Fibroblast of skin of scalp (primary cell): ENCODE data around the gene COL6A1.
"Not testable (repeated sequence)": the region's sequence is repeated elsewhere in the genome, so short reads cannot be mapped to it uniquely, and the experiment has no call there.

Experiments
- DNase-seq: peaks from one replicate; pipeline ENCODE4 v3.0.0-alpha.2; 2013

Gene COL6A1

DNA sequence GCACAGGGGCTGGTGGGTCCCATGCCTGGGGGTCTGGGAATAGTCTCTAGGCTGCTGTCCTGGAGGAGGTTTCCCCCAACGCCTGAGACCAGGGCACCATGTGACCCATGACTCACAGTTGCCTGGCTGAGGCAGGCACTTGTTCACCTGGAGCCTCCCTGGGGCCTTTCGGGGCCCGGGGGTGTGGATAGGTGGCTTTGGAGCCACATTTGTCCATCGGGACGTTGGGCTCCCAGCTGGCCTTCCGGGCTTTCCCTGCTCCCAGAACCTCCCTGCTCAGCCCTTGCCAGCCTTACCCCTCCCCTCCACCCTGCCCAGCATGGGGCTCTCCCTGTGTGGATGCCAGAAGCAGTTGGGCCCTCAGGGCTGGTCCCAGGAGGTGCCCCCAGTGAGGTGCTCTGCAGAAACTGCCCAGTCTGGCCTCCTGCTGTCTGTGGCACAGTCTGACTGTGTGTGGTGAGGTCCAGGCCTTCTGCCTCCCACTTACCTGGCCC is 14.2 kb downstream of the COL6A1 start:
- peak; percentile 12 for DNase-seq

DNA sequence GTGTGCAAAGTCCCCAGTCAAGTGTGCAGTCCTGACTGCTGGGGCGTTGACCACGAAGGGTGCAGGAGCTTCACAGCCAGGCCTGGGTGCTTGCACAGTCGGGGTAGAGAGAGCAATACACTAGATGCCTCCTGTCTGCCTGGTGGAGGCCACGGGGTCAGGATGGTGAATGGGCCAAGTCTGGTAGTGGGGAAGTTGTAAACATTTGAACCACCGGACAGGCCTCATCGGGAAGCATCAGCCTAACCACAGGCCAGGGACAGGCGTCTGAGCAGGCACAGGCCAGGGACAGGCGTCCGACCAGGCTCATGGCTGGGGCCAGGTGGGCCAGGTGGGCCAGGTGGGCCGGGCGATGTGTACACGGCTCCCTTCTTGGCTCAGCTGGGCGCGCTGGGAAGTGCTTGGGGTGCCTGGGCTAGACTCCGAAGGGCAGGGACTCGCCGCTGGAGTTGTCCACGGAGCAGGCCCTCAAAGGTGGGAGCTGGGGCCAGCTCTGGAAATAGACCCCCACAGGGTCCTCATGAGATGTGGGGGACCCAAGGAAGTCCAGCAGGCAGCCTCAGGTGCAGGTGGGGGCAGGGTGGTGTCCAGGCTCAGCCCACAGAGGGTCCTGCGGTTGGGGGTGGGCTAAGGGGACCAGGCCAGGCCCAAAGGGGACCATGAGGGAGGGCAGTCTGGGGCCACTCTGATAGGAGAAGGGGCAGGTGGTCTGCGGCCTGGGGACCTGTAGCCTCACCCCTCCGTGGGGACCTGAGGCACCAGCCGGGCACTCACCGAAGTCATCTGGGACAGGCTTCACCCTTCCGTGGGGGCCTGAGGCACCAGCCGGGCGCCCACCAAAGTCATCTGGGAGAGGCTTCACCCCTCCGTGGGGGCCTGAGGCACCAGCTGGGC is 15.0 kb downstream of the COL6A1 start:
- DNase-seq, result no peak

DNA sequence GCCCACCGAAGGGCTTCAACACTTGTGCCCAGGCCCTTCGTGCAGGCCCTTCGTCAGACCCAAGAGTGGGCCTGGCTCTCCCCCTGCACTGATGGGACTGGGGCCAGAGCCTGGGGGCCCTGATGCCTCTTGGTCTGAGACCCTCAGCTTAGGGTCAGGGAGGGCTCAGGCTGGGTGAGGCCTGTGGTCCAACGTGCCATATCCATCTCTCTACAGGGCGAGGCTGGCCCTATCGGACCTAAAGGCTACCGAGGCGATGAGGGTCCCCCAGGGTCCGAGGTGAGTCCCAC is 15.6 kb downstream of the COL6A1 start:
- DNase-seq, result no peak

DNA sequence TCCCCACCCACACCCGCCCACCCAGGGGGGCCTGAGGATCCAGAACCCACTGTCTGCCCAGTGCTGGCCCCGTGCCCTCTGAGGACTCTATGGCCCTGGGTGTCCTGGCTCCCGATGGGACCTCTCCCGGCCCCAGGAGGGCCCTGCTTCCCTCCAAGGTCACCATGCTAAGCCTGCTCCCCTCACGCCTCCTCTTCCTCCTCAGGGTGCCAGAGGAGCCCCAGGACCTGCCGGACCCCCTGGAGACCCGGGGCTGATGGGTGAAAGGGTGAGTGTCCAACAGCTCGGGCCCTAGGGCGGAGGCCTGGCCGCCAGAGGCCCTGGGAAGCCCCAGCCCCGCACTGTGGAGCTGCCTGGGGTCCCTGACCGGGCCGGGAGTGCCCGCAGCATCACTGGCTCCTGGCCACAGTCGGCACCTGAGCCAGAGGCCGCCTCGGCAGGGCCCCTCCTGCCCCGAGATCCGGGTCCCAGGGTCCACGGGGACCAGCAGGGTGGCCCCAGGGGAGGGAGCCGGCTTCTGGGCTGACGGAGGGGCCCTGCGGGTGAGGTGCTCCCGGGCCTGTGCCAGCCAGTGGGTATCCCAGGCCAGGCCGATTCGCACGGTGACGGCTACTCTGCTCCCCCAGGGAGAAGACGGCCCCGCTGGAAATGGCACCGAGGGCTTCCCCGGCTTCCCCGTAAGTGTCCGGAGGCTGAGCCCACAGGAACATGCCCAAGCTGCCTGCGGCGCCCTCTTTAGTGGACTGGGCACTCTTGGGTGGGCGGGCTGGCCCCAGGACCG is 16.1 kb downstream of the COL6A1 start:
- DNase-seq, result no peak

DNA sequence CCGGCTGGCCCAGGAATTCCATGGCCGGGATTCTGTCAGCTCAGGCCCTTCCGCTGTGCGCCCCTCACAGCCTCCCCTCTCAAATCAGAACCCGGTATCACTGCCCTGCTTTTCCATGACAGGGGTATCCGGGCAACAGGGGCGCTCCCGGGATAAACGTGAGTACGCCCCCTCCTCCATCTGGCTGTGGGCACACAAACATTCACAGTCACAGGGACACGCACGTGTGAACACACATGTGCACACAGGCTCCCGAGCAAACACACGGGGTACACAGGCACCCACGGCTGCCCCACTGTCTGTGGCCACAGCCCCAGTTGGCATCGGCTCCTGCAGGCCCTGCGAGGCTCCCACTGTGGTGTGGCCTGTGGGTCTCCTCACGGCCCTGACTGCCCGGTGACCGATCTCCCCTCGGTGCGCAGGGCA is 16.7 kb downstream of the COL6A1 start:
- no peak for DNase-seq

DNA sequence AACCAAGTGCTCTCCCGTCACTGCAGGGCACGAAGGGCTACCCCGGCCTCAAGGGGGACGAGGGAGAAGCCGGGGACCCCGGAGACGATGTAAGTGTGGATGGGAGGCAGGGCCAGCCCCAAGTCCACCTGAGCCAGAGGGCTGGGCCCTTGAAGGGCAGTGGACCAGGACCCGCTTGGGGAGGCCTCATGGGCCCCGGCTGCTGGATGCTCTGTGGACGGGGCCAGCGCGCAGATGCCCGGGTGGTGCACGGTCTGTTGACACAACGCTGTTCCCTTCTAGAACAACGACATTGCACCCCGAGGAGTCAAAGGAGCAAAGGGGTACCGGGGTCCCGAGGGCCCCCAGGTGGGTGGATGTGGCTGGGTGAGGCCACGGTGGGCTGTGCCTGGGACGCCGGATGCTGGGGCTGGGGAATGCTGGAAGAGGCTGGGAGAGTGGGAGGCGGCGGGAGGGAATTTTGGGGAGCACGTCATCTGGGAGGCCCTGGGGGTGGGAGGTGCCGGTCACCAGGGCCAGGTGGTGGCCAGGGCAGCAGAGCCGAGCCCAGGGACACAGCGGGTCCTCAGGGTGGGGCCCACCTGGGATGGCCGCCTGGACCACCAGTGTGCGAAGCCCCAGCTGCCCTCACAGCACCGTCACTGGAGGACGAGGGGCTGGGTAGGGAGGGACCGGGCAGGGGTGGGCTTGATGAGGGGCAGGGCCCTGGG is 17.5 kb downstream of the COL6A1 start:
- no peak for DNase-seq

DNA sequence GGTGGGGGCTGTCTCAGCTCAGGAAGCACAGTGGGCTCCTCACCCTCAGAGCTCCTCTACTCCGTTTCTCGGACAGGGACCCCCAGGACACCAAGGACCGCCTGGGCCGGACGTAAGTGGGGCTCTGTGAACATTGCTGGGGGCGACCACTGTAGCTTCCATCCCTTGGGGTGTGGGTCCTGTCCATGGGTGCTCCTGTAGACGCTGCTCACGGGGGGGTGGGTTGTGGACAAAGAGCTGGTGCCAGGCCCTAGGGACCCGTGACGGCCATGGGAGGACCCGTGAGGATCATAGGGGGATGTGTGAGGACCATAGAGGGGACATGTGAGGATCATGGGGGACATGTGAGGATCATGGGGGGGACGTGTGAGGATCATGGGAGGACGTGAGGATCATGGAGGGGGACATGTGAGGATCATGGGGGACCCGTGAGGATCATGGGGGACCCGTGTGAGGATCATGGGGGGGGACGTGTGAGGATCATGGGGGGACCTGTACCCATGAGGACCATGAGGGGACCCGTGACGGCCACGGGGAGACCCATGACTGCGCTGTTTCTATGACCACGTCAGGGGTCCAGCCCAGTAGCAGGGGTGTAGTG is 18.1 kb downstream of the COL6A1 start:
- DNase-seq, result no peak

DNA sequence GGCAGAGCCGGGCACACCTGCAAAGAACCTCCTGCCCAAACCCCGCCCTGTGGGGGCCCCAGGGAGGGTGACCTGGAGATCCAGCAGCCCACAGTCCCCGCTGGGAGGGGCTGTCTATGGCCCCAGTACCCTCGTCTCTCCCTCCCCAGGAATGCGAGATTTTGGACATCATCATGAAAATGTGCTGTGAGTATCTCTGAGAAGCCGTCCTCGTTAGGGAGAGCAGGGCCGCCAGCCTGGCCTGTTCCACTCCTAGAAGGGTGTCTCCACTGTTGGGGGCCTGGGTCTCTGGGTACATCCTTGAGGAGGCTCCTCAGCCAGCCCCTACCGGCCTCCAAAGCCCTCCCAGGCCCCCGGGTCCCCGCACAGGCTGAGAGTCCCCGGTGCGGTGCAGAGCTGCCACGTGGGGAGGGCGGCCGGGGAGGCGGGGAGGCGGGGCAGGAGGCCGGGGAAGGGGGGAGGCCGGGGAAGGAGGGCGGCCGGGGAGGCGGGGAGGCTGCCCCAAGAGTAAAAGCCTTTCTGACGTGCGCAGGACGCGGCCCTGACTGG is 18.7 kb downstream of the COL6A1 start:
- DNase-seq, result no peak

DNA sequence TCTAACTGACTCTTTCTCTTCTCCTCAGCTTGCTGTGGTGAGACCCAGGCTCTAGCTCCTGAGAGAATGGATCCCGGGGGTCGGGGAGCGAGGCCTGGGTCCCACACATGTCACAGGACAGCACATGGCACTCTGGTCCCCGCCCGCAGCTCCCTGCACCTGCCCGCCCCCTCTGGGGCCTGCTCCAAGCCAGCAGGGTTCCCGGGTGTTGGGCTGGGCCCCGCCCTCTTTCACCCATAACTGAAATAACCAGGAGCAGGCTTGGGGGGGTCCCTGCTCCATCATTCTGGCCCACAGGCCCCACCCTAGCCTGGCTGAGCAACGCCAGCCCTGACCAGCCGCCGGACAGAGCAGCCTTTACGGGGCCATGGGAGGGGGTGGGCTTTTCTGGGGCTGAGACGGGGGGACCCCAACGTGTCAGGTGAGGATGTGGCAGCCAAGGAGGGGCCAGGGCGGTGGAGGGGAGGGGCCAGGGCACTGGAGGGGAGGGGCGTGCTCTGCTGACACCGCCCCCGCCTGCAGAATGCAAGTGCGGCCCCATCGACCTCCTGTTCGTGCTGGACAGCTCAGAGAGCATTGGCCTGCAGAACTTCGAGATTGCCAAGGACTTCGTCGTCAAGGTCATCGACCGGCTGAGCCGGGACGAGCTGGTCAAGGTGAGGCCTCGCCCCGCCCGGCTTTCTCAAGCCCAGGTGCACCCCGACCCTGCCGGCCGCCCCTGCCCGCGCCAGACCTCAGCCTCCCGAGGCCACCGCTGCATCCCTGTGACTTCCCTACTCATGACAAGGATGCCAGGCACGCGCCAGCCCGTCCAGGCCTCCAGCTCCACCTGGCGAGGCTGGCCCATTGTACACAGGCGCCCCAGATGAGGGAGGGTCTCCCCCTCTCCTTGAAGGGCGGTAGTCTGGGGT is 19.4 kb downstream of the COL6A1 start:
- no peak for DNase-seq

DNA sequence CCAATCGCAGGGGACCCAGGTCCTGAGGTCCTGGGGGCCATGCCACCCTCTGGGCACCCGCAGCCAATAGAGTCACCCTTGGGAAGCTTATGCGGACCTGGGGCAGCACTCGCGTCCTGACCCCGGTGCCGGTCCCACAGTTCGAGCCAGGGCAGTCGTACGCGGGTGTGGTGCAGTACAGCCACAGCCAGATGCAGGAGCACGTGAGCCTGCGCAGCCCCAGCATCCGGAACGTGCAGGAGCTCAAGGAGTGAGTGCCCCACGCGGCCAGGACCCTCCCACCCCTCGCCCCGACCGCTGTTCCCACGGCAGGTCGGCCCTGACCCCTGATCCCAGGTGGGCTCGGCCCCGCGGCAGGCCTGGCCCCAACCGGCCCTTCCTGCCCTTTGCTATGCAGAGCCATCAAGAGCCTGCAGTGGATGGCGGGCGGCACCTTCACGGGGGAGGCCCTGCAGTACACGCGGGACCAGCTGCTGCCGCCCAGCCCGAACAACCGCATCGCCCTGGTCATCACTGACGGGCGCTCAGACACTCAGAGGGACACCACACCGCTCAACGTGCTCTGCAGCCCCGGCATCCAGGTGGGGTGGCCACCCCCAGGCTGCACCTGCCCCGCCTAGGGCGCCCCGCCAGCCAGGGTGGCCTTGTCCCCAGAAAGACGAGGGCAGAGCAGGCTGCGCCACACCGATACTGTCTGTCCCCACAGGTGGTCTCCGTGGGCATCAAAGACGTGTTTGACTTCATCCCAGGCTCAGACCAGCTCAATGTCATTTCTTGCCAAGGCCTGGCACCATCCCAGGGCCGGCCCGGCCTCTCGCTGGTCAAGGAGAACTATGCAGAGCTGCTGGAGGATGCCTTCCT is 20.5 kb downstream of the COL6A1 start:
- no peak for DNase-seq

DNA sequence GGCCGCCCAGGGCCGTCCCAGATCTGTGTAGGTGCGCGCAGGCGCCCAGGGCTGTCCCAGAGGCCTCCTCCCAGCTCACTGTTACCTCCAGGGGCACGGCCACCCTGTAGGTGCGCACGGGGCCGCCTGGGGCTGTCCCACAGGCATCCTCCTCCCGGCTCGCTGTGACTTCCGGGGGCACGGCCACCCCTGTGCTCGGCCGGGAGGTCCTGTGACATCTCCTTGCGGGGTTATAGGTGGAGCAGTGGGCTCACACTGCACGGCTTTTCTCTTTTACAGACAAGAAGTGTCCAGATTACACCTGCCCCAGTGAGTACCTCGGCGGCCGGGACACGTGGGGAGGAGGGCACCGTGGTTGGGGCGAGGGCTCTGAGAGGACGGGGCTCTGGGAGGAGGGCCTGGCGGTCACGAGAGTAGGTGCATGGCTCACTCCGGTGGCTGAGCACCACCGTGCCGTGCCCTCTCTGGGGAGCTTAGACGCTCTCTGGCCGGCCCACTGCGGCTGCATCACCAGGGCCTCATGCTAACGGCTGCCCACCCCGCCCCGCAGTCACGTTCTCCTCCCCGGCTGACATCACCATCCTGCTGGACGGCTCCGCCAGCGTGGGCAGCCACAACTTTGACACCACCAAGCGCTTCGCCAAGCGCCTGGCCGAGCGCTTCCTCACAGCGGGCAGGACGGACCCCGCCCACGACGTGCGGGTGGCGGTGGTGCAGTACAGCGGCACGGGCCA is 21.4 kb downstream of the COL6A1 start:
- no peak for DNase-seq

DNA sequence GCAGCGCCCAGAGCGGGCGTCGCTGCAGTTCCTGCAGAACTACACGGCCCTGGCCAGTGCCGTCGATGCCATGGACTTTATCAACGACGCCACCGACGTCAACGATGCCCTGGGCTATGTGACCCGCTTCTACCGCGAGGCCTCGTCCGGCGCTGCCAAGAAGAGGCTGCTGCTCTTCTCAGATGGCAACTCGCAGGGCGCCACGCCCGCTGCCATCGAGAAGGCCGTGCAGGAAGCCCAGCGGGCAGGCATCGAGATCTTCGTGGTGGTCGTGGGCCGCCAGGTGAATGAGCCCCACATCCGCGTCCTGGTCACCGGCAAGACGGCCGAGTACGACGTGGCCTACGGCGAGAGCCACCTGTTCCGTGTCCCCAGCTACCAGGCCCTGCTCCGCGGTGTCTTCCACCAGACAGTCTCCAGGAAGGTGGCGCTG is 22.0 kb downstream of the COL6A1 start:
- no peak for DNase-seq

DNA sequence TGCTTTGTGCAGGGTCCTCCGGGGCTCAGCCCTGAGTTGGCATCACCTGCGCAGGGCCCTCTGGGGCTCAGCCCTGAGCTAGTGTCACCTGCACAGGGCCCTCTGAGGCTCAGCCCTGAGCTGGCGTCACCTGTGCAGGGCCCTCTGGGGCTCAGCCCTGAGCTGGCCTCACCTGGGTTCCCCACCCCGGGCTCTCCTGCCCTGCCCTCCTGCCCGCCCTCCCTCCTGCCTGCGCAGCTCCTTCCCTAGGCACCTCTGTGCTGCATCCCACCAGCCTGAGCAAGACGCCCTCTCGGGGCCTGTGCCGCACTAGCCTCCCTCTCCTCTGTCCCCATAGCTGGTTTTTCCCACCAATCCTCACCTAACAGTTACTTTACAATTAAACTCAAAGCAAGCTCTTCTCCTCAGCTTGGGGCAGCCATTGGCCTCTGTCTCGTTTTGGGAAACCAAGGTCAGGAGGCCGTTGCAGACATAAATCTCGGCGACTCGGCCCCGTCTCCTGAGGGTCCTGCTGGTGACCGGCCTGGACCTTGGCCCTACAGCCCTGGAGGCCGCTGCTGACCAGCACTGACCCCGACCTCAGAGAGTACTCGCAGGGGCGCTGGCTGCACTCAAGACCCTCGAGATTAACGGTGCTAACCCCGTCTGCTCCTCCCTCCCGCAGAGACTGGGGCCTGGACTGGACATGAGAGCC is 22.7 kb downstream of the COL6A1 start:
- DNase-seq, result no peak

DNA sequence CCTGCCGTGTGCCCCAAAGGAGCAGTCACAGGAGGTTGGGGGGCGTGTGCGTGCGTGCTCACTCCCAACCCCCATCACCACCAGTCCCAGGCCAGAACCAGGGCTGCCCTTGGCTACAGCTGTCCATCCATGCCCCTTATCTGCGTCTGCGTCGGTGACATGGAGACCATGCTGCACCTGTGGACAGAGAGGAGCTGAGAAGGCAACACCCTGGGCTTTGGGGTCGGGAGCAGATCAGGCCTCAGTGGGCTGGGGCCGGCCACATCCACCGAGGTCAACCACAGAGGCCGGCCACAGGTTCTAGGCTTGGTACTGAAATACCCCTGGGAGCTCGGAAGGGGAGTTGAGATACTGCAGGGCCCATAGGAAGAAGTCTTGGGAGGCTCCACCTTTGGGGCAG is 23.5 kb downstream of the COL6A1 start:
- no peak for DNase-seq

DNA sequence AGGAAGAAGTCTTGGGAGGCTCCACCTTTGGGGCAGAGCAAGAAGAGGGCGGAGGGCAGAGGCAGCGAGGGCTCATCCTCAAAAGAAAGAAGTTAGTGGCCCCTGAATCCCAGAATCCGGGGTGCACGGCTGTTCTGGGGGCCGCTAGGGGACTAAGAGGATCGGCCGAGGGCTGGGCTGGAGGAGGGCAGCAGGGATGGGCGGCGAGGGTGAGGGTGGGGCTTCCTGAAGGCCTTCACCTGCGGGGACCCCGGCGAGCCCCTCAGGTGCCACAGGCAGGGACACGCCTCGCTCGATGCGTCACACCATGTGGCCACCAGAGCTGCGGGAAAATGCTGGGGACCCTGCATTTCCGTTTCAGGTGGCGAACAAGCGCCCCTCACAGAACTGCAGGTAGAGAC is 23.9 kb downstream of the COL6A1 start:
- DNase-seq, result no peak

DNA sequence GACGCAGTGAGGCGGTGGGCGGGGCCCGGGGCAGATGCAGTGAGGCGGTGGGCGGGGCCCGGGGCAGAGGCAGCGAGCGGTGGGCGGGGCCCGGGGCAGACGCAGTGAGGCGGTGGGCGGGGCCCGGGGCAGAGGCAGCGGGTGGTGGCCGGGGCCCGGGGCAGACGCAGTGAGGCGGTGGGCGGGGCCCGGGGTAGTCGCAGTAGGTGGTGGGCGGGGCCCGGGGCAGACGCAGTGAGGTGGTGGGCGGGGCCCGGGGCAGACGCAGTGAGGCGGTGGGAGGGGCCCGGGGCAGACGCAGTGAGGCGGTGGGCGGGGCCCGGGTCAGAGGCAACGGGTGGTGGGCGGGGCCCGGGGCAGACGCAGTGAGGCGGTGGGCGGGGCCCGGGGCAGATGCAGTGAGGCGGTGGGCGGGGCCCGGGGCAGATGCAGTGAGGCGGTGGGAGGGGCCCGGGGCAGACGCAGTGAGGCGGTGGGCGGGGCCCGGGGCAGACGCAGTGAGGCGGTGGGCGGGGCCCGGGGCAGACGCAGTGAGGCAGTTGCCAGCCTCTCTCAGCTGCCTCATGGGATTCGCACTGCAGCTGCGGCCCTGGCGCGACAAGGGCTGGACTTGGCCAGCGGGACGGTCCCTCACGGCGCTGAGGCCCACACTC is 24.4 kb downstream of the COL6A1 start:
- DNase-seq, result not testable (repeated sequence)

DNA sequence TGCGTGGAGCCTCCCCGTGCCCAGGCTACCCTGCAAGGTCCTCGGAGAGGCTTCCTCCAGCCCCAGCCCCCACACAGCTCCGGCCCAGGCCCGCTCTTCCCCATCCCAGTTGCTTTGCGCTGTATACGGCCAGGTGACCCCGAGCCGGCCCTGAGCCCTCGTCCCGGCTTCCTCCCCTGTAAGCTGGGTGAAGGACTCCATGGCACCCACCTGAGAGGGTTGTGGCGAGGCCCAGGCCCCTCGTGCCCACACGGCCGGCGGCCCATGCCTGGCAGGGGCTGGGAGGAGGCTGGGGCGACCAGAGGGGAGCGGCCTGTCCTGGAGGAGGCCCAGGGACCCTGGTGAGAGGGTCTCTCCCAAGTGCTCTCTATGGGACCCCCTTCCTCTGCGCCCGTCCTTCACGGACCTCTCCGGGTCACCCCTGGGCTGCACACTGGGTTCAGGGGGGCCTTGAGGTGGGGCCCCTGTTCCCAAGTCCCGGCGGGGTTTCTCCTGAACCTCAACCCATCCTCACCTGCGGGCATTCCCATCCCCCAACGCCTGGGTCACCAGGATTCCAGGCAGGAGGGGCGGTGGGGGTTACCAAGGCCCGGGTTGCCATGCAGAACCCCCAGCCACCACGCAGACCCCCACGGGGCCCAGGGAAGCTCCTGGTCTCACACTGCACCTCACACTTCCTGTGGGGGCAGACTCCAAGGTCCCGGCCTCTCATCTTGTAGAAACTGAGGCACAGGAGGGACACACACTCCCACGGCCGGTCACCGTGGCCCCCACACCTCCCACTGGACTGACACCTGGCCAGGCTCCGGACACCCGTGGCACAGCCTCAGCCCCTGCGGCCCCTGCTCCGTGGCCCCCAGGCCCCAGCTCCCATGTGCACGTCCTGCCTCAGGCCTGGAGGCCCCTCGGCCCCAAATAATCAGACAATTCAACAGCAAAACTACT is 25.2 kb downstream of the COL6A1 start:
- no peak for DNase-seq
